ENCODE measurements around the gene SHANK2.

SHANK2 gene

DNA sequence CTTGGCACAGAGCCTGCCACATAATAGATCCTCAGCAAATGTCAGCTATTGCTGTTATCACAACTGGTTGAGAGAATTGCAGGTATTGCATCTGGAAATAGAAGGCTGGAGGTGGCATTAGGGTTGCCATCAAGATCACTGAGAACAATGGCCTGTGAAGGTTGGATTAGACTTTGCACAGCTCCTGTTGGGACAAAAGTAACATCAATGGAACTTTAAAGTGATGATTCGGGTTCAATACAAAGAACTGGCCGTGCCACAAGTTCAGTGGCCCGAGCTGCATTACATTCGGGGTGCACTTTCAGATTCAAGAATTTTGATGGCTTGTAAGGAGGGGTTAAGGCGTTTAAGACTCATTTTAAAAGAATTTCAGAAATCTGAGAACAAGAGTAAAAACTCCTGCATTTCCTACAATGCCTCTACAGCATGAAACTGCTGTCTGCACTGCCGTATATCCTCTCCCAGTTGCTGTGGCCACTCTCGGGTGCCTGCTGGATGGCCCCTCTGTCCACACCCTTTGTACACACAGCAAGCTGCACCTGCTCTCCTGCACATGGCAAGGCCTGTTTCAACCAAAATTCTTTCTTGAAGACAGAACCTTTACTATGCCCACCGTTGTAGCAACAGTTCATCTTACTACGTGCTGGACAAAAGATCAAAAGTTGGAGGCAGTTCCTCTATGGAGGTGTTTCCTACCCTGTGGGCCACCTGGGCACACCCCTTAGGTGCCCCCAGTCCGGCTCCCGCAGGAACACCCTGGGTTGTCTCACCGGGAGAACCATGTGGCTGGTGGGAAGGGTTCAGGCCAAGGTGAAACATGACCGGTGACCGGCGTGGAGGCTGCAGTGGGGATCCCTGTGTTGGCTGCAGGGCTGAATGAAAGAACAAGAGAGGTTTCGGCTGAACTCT is 17.5 kb upstream of the SHANK2 start:
- TF ChIP-seq, protein P1, sequence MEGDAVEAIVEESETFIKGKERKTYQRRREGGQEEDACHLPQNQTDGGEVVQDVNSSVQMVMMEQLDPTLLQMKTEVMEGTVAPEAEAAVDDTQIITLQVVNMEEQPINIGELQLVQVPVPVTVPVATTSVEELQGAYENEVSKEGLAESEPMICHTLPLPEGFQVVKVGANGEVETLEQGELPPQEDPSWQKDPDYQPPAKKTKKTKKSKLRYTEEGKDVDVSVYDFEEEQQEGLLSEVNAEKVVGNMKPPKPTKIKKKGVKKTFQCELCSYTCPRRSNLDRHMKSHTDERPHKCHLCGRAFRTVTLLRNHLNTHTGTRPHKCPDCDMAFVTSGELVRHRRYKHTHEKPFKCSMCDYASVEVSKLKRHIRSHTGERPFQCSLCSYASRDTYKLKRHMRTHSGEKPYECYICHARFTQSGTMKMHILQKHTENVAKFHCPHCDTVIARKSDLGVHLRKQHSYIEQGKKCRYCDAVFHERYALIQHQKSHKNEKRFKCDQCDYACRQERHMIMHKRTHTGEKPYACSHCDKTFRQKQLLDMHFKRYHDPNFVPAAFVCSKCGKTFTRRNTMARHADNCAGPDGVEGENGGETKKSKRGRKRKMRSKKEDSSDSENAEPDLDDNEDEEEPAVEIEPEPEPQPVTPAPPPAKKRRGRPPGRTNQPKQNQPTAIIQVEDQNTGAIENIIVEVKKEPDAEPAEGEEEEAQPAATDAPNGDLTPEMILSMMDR (IDR thresholded peaks at IDR 0.05; ENCODE audit: low read depth, low read length, missing control alignments): no peak
- DNase-seq (ENCODE audit: extremely low read depth, low read depth): no peak
- no peak overlapping the region for H3K4me3 ChIP-seq (replicated peaks; ENCODE audit: low read depth, low read length)

DNA sequence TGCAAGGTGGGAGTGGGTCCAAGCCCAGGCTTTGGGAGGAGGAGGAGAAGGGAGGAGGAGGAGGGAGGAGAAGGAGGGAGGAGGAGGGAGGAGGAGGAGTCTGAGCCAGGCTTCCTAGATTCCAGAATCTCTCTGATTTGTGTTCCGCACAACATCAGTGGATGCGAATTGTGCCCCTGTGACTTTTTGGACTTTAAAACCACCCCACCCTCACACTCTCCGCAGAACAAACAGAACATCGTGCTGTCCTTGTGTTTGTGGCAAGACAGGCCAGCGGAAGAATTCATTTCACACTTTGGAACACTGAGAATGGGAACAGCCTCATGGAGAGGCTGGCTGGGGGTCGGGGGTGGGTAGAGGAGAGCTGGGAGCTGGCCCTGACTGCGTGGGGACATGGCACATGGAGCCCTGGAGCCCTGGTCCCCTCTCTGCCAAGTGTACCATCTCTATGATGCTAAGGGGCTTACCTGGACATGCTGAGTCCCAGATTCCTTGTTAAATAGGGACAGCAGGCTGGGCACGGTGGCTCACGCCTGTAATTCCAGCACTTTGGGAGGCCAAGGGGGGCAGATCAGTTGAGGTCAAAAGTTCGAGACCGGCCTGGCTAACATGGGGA is 16.4 kb upstream of the SHANK2 start:
- DNase-seq (ENCODE audit: extremely low read depth, low read depth): no peak
- no peak overlapping the region for H3K4me3 ChIP-seq (replicated peaks; ENCODE audit: low read depth, low read length)
- TF ChIP-seq, protein P1 (IDR thresholded peaks at IDR 0.05; ENCODE audit: low read depth, low read length, missing control alignments): no peak

DNA sequence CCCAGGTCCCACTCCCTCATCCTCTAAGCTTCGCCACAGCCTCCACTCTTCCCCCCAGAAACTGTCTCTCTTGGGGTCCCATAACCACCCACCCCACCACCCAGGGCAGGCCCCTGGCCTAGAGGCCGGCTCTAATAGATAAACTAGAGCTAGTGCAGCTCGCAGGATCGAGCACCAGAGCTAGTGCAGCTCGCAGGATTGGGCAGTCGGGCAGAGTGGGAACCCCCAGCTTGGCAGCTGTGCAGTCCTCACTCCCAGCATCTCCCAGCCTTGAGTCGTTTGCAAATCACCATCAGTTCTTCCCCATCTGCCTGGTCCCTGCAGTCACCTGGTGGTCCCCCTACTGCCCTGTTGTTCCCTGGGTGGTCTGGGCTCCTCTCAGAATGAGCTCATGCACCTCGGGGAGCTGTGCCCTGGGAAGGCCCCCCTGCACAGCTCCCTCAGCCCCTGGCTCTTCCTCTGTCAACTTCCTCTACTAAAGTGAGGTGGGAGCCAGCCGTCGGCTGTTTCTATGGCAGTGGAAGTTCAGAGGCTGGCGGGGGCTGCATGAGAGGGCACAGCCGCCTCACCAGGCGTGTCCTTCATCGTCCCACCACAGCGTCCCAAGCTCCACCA is 15.5 kb upstream of the SHANK2 start:
- DNase-seq (ENCODE audit: extremely low read depth, low read depth): no peak
- no peak overlapping the region for H3K4me3 ChIP-seq (replicated peaks; ENCODE audit: low read depth, low read length)
- TF ChIP-seq, protein P1 (IDR thresholded peaks at IDR 0.05; ENCODE audit: low read depth, low read length, missing control alignments): no peak

DNA sequence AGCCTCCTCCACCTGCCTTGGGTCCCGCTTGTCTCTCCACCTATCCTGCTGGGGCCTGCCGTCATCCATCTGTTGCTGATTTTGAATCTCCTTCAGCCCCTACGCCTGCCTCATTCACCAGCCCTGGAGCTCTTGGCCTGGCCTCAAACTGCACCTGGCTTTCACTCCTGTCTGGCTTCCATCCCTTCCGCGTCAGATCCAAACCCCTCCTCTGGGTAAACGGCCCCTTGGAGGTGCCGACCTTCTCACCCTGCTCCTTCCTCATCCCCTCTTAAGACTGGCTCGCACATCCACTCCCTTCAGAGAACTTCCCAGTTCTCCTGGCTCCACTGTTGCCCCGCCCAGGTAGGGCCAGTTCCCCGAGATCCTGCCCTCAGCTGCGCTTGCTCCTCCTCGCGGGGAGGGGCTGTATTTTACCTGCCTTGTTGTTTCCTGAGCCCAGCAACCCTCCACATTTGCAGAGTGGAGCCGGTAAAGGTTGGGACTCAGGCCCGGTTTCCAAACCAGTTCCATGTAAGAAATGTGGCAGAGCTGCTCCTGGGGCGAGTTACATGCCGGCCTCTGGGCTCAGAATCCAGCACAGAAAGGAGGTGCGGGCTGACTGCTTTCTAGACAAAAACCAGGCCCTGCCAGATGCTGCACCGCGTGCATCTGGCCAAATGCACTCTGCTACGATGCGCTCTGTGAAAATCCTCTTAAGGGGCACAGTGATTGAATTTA is 13.9 kb upstream of the SHANK2 start:
- TF ChIP-seq, protein P1 (IDR thresholded peaks at IDR 0.05; ENCODE audit: low read depth, low read length, missing control alignments): no peak
- no peak for DNase-seq (ENCODE audit: extremely low read depth, low read depth)
- H3K4me3 ChIP-seq (replicated peaks; ENCODE audit: low read depth, low read length): no peak overlapping the region

DNA sequence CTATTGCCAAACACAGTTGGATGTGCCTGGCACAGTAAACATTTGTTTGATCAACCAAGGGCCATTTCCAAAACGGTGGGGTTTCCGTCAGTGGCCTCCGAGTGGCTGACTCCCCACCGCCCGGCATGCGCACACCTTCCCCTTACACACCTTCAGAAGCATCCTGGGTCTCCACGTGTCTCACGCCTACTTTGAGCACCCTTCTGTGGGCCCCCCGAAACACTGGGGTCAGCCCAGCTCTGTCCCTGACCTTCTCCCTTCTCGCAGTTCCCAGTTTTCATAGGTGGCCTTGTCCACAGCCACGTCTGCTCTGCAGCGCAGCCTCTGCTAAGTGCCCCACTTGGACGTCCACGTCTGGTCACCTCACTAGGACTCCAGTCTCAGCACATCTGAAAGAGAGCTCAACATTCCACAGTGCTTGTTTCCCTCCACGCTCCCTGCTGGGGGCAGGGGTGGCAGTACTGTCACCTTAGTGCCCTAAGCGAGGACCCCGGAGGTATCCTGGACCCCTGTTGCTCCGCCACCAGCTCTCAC is 13.2 kb upstream of the SHANK2 start:
- no peak for DNase-seq (ENCODE audit: extremely low read depth, low read depth)
- H3K4me3 ChIP-seq (replicated peaks; ENCODE audit: low read depth, low read length): no peak overlapping the region
- TF ChIP-seq, protein P1 (IDR thresholded peaks at IDR 0.05; ENCODE audit: low read depth, low read length, missing control alignments): no peak

DNA sequence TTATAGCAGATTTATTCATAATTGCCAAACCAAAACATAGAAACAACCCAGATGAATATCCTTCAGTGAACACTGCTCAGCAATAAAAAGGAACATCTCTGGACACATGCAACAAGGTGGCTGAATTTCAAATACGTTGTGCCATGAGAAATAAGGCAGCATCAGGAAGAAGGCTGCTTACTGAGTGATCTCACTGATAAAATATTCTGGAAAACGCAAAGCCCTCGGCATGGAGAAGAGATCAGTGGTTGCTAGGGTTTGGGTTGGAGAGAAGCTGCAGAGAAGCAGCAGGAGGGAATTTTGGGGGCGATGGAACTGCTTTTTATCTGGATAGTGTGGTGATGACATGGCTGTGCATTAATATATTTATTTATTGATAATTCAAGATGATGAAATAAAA is 11.0 kb upstream of the SHANK2 start:
- no peak for DNase-seq (ENCODE audit: extremely low read depth, low read depth)
- TF ChIP-seq, protein P1 (IDR thresholded peaks at IDR 0.05; ENCODE audit: low read depth, low read length, missing control alignments): no peak
- no peak overlapping the region for H3K4me3 ChIP-seq (replicated peaks; ENCODE audit: low read depth, low read length)
